TTC549 (cell line): Measurements from ENCODE around the gene ADRM1.

Experiments
- FAIRE-seq: peaks from 2 replicates; lab custom pipeline; 2012; peaks lifted over from hg19 to GRCh38; lab: Jason Lieb, UNC

ADRM1 gene

GRCh38 chr20:62325172-62325905, 22.5 kb downstream of the ADRM1 start:
- no peak for FAIRE-seq

DNA sequence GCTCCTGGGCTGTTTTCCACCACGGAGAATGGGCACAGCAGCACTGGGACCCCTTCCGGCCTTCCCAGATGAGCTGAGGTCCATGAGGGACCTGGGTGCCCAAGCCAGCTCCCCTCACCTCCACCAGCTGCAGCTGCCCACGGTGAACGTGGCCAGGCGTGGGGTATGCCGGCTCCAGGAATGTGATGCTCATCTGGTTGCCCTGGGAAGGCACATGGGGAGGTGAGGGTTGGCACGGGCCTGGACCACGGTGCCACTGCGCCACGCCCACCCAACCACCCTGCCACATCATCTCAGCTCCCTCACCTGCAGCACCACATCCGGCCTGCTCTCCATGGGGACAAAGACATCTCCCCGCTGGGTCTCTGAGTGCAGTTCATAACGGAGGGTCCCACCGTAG, 23.8 kb downstream of the ADRM1 start:
- no peak for FAIRE-seq

DNA sequence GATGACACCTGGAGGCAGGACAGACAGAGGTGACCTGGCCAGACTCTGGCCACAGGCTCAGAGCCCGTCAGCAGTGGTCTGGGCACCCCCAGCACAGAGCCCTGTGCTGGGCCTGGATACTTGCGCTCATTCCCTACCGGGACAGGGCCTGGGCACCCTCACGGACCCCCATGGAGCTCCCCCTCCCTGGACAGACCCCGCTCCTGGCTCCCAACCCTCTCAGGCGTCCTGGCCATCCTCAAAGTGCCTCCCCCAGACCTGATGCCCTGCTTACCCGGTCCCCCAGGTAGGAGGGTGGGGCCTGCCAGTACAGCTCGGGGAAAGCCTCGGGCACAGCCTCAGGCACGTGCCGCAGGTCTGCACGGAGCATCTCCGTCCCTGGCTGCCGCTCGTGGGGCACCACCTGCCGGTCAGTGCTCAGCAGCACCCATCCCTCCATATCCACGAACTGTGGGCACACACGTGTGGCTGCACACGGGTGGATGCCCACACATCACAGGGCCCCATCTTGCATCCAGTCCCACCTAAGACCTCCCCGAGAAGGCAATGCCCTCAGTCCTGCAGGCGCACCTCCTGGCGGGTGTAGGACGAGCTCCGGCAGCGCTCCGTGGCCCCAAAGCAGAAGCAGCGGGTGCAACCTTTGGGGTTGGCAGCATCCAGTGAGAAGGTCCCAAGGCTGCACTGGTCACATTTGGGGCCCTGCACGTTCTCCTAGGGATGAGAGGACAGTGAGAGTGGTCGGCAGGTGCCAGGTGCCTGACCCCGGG, 24.3 kb downstream of the ADRM1 start:
- FAIRE-seq: no peak

- no peak for FAIRE-seq
These were observed 25.1 kb downstream of the ADRM1 start for GRCh38 chr20:62327726-62328495.

DNA sequence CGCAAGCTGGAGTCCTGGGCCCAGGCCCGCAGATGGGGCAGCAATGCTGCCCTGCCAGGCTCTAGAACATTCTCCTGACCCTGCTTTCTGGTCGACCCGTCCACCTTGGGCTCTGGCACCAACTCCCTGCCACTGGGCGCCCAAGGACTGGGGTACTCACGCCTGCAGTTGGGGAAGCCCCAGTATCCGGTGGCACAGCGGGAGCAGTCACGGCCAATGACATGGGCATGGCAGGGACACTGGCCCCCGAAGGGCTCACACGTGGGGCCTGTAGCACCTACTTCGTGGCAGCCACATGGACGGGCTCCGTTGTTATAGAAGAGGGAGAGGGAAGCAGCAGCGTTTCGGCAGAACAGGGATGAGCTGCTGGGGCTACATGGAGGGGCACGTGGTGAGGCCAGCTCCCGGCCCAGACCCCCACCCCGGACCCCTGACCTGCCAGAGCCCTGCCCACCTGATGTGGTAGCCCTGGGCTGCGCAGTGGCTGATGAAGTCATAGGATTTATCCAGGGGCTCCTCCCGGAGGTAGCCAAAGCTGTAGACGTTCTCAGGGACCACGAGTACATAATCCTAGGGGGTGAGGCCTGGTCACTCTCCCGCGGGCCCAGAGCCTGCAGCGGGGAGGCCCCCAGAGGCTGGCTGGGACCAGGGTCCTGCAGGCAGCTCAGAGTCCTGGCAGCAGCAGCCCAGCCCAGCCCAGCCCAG, 26.0 kb downstream of the ADRM1 start:
- FAIRE-seq: no peak

- no peak for FAIRE-seq
These were observed 26.9 kb downstream of the ADRM1 start for GRCh38 chr20:62329389-62330377.

GRCh38 chr20:62330576-62331317, 27.9 kb downstream of the ADRM1 start:
- no peak for FAIRE-seq

DNA sequence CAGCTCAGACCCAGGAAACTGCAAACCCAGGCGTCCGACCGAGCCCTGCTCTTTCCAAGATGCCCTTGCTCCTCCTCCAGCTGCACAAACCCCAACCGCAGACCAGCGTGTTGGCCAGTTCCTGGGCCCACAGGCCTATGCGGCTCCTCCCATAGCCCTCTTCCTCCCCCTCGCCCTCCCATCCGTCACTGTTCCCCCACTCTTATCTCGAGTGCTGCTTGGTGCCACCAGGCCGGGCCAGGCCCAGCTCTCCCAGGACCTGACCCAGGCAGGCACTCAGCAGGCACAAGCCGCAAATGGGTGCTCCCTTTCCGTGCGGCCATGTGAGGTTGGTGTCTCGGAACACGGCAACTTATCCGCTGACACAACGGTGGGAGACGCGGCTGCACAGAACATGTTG, 28.6 kb downstream of the ADRM1 start:
- no peak for FAIRE-seq

DNA sequence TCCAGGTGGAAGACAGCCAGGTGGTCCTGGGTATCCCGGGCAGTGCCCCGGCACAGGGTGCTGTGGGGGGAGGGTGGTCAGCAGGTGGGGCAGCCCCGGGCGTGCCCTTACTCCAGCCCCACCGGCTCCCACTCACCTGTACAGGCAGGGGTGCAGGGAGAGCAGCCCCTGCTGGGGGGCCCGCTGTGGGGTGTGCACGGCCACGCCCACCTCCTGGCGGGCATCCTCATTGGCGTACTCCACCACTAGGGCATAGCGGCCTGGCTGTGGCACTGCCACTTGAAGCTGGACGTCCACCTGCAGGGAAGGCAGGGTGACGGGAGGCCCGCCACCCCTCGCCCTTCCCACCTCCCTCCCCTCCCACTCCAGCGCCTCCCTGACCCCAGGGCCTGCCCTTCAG, 29.6 kb downstream of the ADRM1 start:
- FAIRE-seq: no peak

DNA sequence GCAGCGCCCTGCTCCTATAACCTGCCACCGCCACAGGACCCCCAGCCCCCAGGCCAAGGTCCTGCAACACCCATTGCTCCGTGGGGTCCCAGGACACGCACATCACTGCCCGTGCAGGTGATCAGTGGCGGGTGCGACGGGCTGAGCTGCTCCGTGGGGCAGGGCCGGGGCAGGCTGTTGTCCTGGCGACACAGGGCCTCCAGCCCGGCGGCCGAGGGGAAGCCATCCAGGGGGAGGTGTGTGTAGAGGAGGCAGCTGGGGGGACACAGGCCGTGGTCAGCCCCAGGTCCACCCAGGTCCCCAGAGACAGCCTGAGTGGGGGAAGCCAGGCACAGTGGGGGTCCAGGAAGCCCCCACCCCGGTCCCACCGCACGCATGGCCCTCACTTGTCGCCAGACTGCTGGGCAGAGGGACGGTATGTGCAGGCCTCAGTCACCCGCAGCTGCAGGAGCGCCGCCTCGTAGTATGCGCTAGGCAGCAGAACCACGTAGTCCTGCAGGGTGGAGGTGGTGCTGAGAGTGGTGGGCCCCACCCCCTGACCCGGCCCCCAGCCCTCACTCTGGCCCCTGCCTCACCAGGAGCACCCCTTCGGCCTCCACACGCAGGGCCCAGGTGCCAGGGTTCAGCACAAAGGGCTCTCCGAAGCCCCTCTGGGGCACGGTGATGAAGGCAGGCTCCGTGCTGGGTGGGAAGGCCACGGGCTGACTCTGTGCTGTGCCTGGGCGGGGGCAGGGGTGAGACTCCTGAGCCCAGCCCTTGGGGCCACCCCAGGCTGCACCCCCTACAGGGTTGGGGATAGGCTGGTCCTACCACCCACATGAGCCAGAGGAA, 30.4 kb downstream of the ADRM1 start:
- FAIRE-seq: no peak

- no peak for FAIRE-seq
These were observed 31.2 kb downstream of the ADRM1 start for GRCh38 chr20:62333820-62334595.

DNA sequence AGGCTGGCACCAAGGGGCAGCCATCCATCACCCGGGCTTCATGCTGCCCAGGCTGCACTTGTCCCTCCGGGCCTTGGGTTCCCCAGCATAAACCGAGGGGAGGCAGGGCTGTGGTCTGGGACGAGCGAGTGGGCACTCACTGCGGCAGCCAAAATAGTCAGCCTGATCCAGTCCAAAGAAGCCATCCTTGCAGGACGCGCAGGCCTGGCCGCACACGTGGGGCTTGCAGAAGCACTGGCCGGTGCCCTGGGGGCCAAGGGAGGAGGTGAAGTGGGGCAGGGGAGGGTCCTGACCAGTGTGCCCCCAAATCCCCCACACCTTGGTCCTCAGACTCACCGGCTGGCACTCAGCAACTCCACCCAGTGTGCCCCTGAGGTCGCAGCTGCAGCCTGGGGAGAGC, 32.1 kb downstream of the ADRM1 start:
- FAIRE-seq: no peak

GRCh38 chr20:62335532-62335931, 32.7 kb downstream of the ADRM1 start:
- FAIRE-seq: no peak

DNA sequence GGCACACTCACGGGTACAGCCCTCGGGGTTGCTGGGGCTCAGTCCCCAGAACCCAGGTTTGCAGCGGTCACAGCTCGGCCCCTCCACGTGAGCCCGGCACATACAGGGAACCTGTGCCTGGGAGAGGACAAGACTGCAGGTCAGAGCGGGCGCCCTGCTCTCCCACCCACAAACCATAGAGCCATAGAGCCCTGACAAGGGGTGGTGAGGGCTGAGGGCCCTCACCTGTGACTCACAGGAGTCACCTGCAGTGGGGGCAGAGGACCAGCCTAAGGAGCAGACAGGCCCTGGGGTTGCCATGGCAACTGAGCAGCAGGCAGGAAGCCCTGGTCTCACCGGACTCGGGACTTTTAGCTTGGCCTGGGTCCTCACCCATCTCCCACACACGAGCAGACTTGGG, 33.5 kb downstream of the ADRM1 start:
- no peak for FAIRE-seq

- FAIRE-seq: no peak
These were observed 34.2 kb downstream of the ADRM1 start for GRCh38 chr20:62336775-62337557.

GRCh38 chr20:62337558-62338293, 34.9 kb downstream of the ADRM1 start:
- no peak for FAIRE-seq

- no peak for FAIRE-seq
These were observed 35.5 kb downstream of the ADRM1 start for GRCh38 chr20:62338294-62338620.
